Activated CD4-positive, alpha-beta T cell treated with anti-CD3 and anti-CD28 coated beads, Interleukin-2, amount 50 U/mL, for 24 hours (primary cell): ENCODE results near the gene CTSK.
"Not testable (repeated sequence)": the region's sequence is repeated elsewhere in the genome, so short reads cannot be mapped to it uniquely, and the experiment has no call there.

ENCODE experiments used
- DNase-seq, 2 donors: peaks; one replicate each; pipeline ENCODE4 v3.0.0-alpha.2; 2020; ENCODE audit warnings: low read depth in 1 of 2, low spot score in 1 of 2

The CTSK gene

GRCh38 chr1:150807249-150808023 is 624 bp downstream of the CTSK start:
- no peak for DNase-seq

GRCh38 chr1:150805899-150806298 is 2.2 kb downstream of the CTSK start:
- DNase-seq, result no peak

- DNase-seq, result no peak
Observed at GRCh38 chr1:150804671-150805070, 3.4 kb downstream of the CTSK start.

- DNase-seq, result no peak
Observed at GRCh38 chr1:150799089-150799488, 9.0 kb downstream of the CTSK start.

GRCh38 chr1:150798525-150798924 is 9.5 kb downstream of the CTSK start:
- DNase-seq, result no peak

GRCh38 chr1:150796374-150796773 is 11.7 kb downstream of the CTSK start:
- no peak for DNase-seq

GRCh38 chr1:150793778-150794177 is 14.3 kb downstream of the CTSK start:
- not testable (repeated sequence) for DNase-seq

- DNase-seq, result no peak
Observed at GRCh38 chr1:150793221-150793620, 14.8 kb downstream of the CTSK start.

GRCh38 chr1:150791585-150791984 is 16.5 kb downstream of the CTSK start:
- DNase-seq, result no peak

- DNase-seq, result no peak
Observed at GRCh38 chr1:150789396-150789795, 18.7 kb downstream of the CTSK start.

- DNase-seq, result no peak
Observed at GRCh38 chr1:150788946-150789345, 19.1 kb downstream of the CTSK start.

- no peak for DNase-seq
Observed at GRCh38 chr1:150787455-150787854, 20.6 kb downstream of the CTSK start.

GRCh38 chr1:150780510-150780909 is 27.6 kb downstream of the CTSK start:
- no peak for DNase-seq

GRCh38 chr1:150778409-150778808 is 29.7 kb downstream of the CTSK start:
- no peak for DNase-seq

GRCh38 chr1:150777544-150777943 is 30.5 kb downstream of the CTSK start:
- DNase-seq, result no peak

- not testable (repeated sequence) for DNase-seq
Observed at GRCh38 chr1:150775931-150776505, 32.0 kb downstream of the CTSK start.

- no peak for DNase-seq
Observed at GRCh38 chr1:150775276-150775675, 32.8 kb downstream of the CTSK start.

GRCh38 chr1:150772326-150772725 is 35.7 kb downstream of the CTSK start:
- DNase-seq, result no peak

GRCh38 chr1:150767704-150768103 is 40.4 kb downstream of the CTSK start:
- DNase-seq, result not testable (repeated sequence)

- not testable (repeated sequence) for DNase-seq
Observed at GRCh38 chr1:150765977-150766301, 42.1 kb downstream of the CTSK start.

GRCh38 chr1:150765296-150765976 is 42.6 kb downstream of the CTSK start, which contains the start of gene CTSS:
Gene CTSS (minus strand): TSS chr1:150765778. CDS start chr1:150764763, 1,015 bp downstream.
- no peak for DNase-seq

- DNase-seq, result no peak
Observed at GRCh38 chr1:150764617-150765101, 43.4 kb downstream of the CTSK start.
